Superior temporal gyrus (tissue), 1 donor: ENCODE measurements around the gene CHST3.
"Not testable (repeated sequence)": the region's sequence is repeated elsewhere in the genome, so short reads cannot be mapped to it uniquely, and the experiment has no call there.

ENCODE experiments used
- DNase-seq: peaks from one replicate; pipeline ENCODE4 v3.0.0-alpha.2; 2016; ENCODE audit errors: extremely low spot score

The CHST3 gene

DNA sequence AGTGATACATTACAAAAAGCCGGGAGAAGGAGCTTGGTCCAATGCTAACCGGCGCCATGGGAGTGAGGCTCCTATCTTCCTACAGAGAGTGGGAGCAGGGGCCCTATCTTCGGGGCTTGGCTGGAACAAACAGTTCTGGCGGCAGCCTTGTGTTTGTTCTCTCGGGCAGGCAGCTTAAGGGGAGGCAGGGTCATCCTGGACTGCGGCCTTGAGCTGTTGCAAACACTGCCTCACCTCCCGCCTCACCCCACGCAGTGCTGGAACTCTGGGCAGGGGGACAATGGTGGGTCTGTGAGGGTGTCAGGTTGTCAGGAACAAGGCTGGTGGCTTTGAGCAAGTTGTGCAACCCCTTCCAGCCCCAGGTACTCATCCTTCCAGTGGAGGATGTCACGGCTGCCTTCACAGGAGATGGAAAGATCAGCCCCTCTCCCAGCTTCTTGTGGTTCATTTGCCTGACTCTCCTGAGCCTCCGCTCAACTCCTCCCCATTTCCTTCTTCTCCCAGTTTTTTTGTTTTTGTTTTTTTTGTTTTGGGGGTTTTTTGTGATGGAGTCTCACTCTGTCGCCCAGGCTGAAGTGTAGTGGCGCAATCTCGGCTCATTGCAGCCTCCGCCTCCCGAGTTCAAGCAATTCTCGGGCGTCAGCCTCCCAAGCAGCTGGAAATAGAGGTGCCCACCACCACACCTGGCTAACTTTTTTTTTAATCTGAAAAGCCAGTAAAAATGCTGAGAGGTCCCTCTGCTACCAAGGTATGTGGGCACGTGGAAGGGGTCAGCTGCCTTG is 66.8 kb downstream of the CHST3 start:
- no peak for DNase-seq

DNA sequence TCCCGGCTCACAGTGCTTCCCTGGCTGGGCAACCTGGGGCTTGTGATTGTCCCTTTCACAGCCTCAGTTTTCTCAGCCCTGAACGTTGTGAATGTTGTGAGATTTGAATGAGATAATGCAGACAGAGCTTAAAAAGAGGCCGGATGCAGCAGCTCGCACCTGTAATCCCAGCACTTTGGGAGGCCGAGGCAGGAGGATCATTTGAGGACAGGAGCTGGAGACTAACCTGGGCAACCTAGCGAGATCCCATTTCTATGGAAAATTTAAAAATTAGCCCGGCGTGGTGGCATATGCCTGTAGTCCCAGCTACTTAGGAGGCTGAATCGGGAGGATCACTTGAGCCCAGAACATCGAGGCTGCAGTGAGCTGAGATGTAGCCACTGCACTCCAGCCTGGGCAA is 67.5 kb downstream of the CHST3 start:
- DNase-seq = no peak

DNA sequence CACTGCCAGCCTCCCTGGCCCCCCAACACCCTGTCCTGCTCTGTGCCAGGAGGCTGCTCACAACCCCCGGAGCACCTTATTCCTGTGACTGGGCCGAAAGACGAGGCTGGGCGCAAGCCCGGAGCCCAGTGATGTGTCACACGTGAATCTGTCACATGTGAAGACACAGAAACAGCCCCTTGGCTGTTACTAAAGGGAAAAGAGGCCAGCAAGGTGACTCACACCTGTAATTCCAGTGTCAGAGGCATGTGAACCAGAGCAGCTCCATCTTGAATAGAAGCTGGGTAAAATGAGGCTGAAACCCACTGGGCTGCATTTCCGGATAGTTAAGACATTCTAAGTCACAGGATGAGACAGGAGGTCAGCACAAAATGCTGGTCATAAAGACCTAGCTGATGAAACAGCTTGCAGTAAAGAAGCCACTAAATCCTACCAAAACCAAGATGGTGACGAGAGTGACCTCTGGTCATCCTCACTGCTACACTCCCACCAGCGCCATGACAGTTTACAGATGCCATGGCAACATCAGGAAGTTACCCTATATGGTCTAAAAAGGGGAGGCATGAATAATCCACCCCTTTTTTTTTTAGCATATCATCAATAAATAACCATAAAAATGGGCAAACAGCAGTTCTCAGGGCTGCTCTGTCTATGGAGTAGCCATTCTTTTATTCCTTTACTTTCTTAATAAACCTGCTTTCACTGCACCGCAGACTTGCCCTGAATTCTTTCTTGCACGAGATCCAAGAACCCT is 68.4 kb downstream of the CHST3 start:
- not testable (repeated sequence) for DNase-seq

DNA sequence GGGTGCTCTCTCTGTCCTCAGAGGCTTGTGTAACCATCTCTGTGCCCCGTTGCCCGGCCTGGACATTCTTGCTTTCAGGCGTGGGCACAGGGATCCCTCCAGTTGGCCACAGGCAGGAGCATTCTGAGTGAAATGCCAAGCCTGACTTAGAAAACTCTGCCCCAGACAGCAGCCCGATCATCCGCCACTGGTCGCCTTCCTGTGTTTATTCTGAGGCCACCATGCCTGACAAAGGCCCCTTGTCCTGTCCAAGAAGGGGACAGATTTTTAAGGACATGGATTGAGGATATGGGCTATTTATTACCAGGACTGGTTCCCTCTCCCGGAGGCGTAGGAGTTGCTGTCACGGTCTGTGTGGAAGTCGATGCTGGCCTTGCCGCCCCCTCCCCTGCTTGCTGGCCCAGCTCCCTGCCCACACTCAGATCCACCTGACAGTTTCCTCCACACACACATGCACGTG is 69.9 kb downstream of the CHST3 start:
- DNase-seq = no peak

DNA sequence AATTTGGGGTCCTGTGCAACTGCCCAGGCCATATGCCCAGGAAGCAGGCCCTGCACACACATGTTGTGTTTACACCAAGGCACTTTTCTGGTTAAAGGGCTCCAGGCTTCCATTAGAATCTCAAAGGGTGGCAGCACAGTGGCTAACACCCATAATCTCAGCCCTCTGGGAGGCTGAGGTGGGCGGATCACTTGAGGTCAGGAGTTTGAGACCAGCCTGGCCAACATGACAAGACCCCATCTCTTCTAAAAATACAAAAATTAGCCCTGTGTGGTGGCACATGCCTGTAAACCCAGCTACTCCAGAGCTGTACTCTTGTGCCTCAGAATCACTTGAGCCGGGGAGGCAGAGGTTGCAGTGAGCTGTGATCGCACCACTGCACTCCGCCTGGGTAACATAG is 70.6 kb downstream of the CHST3 start:
- DNase-seq = no peak

DNA sequence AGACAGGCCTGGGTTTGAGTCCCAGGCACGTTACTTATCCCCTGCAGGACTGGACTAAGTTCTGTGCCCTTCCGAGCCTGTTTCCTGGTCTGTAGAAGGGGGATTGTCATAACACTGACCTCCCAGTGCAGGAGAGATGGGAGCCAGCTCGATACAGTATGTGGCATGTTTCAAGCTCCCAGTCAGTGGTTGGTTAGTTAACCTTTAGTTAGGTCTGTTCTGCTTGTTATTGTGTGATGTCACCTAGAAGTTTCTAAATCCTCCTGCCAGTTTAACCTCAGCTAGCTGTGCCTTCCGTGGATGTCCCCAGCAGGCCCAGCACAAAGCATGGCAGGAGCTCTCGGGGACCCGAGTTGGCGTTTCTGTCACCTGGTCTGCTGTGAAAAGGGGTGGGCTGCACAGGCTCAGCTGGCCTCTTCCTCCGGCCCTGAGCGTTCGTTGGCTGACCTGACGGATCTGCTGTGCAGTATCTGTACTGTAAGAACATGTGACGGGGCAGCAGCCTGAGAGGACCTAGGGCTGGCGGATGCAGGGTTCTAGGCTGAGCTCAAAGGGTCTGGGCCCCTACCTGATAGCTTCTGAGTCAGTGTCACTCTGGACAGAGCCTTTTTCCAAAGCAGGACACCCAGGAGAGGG is 71.2 kb downstream of the CHST3 start:
- DNase-seq = no peak

DNA sequence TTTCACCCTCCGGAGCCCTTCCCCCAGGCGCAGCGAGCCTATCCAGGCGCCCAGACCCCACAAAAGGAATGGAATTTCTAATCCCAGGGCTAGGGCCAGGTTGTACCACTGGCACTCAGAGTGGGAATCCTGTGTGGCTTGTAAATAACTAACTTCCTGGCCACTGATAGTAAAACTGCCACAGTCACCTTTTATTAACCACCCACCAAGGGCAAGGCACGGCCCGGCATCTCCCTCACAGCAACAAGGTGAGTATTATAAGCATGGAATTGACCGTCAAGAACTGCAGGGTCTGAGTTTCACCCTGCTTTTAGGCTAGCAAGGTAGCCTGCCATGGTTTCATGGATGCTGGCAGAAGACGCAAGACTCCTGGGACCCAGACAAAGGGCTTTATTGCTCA is 73.1 kb downstream of the CHST3 start:
- DNase-seq = no peak

DNA sequence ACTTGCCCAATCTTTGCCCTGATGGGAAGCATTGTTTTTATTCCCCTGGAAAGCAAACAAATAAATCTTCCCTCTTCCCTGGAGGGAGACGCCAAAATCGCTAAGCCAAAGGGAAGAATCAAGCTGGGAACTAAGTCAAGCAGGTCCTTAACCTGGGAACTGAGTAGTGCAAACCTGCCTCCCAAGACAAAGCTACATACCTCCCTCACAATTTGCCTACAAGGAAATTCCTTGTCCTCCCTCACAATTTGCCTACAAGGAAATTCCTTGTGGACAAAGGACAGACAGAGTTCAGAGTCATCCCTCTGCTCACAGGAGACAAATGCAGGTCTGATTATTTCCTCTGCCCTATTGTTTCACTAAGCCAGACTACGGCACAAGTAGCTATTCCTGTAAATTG is 73.6 kb downstream of the CHST3 start:
- DNase-seq = no peak

DNA sequence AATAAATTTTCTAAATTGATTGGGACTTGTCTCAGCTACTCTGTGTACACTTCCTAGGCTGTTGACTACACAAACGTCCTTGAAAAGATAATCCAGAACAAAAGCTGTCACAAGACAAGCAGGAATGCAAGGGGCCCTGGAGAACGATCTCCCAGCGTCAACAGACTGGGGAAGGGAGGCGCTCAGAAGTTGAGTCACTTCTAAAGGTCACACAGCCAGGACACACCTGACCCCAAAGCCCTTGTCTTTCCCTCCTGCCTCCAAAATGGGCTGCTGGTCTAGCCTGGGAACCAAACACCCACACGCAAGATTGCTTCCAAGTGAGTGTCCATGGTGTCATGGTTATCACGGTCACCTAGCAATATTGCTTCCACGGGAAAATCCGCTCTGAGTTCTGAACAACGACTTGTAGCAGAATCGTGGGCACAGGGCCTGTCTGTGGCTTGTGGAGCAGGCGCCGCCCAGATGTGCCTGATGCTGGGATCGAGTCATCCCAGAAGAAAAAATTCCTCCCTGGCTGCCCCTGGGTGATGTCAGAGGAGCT is 74.3 kb downstream of the CHST3 start:
- no peak for DNase-seq

DNA sequence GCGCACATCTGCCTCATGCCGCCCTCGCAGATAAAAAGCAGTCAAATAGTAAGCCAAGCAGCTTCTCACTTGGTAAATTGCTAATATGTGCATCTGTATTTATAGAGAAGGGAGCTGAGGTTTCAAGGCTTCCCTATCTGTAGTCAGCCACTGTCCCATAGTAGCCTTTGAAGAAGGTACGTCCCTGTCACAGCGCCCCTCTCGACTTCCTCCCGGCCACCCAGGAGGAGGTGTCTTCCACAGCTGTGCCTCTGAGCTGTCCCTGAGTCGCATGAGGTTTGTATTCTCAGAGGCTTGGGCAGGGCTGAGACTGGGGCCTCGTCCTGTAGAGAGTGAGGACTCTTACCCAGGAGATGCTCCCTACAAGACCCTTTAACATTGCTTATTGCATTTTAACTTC is 75.2 kb downstream of the CHST3 start:
- DNase-seq = no peak

DNA sequence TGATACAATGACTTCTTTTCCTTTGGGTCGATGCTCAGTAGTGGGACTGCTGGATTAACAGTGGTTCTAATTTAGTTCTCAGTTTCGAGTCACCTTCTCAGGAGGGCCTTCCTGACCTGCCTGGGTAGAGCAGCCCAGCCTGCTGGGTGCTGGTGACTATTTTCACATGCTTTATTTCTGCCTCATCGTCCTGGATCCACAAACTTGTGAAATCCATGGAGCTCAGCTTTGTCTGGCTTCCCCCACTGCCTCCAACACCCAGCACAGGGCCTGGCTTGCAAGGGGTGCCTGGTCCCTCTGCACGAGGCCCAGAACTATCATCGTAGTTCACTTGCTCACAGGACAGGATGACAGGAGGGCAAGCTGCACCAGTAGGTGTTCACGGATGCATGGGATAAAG is 77.3 kb downstream of the CHST3 start:
- DNase-seq = no peak

DNA sequence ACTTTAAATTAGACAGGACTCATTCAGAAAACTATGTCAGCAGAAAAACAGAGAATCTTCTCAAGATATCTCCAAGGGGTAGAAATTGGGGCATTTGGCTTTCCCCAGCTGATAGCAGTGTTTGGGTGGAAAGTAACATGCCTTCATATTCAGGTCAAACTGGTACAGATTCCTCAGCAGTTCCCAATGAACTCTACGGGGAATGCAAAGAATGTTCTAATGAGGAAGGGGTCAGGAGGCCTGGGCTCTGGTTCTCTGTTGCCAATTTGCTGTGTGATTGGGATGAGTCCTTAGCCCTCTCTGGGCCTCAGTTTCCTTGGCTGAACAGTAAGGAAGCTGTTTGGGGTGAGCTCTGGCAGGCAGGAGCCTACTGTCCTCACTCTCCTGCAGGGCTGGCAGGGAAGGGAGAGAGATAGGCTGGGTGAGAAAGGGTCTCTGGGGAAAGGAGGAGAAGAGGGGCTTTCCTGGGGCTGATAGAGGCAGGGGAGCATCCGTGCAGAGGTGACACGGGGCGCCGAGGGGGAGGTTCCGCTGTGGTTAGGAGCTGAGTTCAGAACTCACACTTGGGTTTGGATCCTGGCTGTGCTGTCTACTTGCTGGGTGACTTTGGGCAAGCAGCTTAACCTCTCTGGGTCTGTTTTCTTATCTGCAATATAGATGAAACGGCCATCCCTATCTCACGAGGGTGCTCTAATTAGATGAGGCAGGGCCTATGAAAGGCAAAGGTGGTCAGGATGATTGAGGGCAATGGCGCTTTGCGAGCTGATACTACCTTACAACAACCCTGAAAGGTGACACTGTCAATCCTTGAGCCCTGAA is 79.0 kb downstream of the CHST3 start:
- DNase-seq = no peak

DNA sequence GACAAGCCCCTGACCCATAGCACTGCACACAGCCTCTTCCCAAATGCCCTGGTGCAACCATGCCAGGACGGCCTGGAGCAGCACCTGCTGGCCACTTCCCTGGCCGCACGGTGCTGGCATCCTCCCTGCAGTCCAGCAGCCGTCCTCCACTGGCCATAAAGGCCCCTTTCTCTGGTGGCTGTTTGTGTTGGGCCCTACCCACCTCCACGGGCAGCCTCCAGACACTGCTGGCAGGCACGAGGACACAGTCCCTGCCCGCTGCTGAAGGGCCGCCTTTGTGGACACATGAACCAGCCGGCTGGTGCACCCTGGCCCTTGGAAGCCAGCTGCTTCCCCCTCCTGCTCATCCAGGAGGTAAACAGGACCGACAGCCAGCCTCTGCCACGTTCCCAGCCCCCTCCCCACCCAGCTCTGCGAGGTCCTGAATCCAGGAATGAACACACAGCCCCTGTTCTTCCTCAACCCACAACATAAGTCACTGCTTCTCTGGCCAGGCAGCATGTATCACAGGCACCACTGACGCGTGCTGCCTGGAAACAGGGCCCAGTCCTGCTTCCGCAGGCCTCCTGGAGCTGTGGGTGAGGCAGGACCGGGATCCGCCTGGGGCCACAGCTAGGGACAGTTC is 80.3 kb downstream of the CHST3 start:
- peak; percentile 91 for DNase-seq

DNA sequence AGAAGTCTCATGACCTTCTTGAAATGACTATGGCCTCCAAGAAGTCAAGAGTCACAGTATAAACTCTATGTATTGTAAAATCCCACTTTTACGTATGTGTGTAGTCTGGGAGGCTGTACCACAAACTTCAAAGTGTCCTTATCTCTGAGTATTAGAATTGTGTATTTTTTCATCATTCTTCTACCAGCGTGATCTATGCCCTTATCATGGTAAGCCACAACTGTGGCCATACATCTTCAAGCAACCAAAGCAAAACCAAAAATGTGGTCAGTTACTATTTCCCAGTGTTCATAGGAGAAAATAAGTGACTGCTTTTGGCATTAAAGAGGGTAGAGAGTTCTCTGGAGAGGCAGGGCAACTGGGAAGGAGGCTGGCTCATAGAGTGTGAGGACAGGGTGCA is 81.4 kb downstream of the CHST3 start:
- DNase-seq = no peak

DNA sequence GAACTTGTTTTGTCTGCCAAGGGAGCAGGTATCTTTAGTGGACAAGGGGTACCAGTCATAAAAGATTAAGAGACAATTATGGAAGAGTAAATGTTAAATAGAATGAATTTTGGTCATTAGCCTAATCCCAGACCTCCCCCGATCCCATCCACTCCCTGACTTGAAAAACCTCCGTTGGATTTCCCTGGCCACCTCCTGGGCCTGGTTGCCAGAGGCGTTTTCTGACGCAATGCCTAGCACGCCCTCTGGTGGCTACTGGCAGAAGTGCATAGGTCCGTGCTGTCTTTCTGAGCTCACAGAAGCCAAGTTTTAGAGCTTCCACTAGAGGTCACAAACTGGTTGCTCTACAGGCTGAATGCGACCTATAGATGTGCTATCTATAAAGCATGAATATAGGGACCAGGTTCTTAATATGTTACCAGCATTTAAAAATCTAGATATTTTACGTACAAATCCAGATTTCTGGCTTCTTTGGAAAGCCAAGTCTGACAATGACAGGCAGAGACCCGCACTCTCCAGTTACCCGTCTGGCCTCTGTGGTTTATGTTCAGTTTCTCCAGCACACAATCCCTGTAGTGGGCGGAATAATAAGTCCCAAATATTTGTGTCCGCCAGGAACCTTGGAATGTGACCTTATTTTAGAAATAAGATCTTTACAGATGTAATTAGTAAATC is 84.4 kb downstream of the CHST3 start:
- DNase-seq = peak; percentile 100

DNA sequence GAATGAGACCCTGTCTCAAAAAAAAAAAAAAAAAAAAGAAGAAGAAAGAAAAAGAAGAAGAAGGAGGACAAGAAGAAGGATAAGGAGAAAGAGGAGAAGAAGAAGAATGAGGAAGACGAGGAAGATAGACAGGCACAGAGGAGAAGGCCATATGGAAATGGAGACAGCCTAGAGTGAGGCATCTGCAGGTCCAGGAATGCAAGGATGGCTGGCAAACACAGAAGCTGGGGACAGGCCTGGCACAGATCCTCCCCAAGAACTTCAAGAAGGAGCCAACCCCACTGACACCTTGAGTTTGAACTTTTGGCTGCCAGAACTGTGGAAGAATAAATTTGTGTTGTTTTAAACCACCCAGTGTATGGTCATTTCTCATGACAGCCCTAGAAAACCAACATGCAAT is 85.3 kb downstream of the CHST3 start:
- no peak for DNase-seq

DNA sequence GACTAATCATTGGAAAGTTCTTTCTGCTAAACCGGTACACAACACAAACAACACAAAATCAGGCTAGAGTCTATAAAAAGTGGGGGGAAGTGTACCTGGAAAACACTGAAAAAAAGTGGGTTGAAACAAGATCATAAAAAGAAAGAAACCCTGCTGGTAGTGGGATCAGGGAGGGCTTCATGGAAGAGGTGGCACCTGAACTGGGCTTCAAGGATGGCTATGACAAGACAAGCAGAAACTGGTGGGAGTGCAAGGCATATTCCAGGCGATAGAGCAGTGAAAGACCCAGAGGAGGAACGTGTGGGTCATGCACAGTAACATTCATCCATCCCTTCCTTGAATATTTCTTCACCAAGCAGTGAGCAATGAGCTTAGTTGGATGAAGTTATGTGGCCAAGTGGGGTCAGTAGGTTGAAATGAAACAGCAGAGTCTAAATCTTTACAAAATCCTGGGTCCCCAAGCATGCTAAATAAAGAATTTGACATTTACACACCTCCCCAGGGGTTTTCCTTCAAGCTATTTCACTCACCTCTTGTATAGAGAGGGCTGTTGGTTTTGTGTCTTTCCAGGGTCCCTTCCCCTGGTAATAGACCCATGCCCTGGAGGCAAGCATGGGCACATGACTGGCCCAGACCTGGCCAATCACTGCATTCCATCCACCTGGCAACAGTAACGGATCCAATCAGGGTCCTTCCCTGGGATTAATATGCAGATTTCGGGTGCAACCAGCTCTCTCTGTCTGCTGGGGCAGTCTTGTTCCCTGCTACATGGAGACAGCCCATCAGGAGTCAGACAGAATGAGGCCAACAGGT is 86.0 kb downstream of the CHST3 start:
- DNase-seq = no peak

DNA sequence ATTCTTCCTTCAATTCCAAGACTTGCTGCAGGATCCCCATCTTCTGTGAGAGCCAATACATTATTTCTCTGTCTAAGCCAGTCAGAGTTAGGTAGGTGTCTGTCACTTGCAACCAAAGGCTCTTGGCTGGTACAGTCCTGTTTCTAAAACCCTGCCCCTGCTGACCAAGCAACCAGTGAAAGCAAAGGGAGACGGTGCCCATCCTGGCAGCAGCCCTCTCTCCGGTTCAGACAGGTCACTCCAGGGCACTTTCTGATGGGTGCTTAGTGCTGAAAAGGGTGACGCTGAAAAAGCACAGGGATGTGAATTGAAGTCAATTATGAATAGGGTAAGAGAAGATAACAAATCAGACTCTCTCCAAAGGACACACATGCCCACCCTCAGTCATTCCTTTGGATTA is 86.7 kb downstream of the CHST3 start:
- no peak for DNase-seq

DNA sequence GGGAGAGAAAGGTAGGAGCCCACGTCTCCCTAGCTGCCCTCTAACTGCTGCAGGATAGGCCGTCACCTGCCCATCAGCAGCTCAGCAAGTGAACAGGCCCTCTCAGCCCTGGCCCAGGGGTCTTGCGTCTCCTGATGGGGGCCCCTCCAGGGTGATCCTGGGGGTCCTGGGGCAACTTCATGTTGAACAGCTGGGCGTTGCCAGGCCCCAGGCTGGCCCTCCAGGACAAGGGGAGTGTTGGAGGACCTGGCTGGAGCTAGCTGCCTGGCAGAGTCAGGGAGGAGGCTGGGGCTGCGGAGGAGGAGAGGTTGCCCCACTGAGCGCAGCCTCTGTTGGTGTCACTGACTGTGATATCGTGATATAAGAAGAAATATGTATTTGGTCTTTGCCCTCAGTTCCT is 89.5 kb downstream of the CHST3 start:
- no peak for DNase-seq

DNA sequence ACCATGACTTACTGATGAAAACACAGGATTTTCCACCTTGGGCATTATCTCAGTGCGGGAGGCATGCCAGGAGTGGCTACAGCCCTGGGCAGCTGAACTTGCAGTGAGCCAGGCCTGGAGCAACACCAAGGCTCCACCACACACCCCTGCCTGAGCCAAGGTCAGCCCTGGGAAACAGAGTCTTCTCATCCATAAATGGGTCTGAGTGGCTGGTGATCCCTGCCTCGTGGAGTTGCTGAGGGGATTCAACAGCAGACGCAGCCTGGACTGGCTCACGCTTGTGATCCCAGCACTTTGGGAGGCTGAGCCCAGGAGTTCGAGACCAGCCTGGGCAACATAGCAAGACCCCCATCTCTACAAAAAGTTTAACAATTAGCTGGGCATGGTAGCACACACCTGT is 91.9 kb downstream of the CHST3 start:
- DNase-seq = no peak
